Vagina (tissue), 2 donors: ENCODE data around the gene LAT.

Source experiments
- CTCF ChIP-seq, 3 experiments: fragments of 450-650 bp in 2 of 3; fragments of 200-600 bp in 1 of 3; sonication (generic) in 1 of 3; IDR thresholded peaks; one replicate each; pipeline ENCODE4 v1.5.1; 2017 to 2019; ENCODE audit warnings: antibody characterized with exemption in 3 of 3, mild to moderate bottlenecking in 2 of 3, moderate library complexity in 2 of 3
- POLR2A ChIP-seq, 2 donors: fragments of 450-650 bp; IDR thresholded peaks; one replicate each; pipeline ENCODE4 v1.6.1; 2017; ENCODE audit warnings: antibody characterized with exemption in 2 of 2, mild to moderate bottlenecking in 2 of 2, moderate library complexity in 2 of 2

GRCh38 chr16:29023279-29024277 is 38.7 kb downstream of the LAT start:
- TF ChIP-seq POLR2A (IDR thresholded peaks at IDR 0.05) (no peak), CTCF (IDR thresholded peaks at IDR 0.05) (no peak)
